Measurements from ENCODE around the gene RPS29. TPM values are rescaled to one million over a fixed set of nuclear protein-coding genes. Genes with fewer than 3 reads are reported as not detected.

RPS29 gene
- total RNA-seq, 1 donor from 2014 or later, result 1,410 TPM

- no peak for ATAC-seq
These were observed 36.3 kb downstream of the RPS29 start for GRCh38 chr14:49549881-49550280.

GRCh38 chr14:49549446-49549845, 36.7 kb downstream of the RPS29 start:
- ATAC-seq, result no peak

DNA sequence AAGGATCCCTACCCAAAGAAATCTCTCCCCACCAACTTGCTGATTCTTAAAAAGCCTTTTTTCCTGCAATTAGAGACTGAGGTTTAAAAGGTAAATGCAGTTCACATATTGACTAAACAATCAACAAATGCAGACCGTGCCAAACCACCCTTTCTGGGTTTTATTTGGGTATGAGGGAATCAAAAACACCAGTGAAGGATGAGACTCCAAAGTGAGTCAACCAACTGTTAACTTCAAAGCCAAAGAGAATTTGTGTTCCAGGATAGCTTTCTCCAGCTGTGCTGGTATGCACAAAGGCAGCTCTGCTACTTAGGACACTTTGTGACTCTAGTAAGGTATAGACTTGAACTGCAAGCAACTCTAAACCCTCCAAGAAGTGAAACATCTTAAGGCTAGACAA, 39.4 kb downstream of the RPS29 start:
- ATAC-seq, result no peak

DNA sequence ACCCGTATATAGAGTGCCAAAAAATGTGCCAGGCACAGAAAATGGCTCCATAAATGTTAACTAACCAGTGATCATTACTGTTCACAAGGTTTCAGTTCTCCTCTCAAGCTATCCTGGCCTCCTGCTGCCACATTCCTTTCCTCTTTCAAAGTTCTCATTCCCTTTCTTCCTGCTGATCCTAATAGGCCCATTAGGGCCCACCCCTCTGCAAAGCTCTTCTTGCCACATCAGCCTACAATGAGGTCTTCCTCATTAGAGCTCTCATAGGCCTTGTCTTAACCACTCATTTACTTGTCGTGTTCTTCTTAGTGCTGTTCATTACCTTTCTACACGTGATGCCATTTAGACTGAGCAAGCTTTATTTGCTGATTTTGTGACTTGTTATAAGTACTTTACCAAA, 40.5 kb downstream of the RPS29 start:
- ATAC-seq, result no peak

- no peak for ATAC-seq
These were observed 41.1 kb downstream of the RPS29 start for GRCh38 chr14:49545071-49545470.

GRCh38 chr14:49541049-49541448, 45.1 kb downstream of the RPS29 start:
- no peak for ATAC-seq

GRCh38 chr14:49538852-49539251, 47.3 kb downstream of the RPS29 start:
- no peak for ATAC-seq

Other genes starting within 250 kb of the RPS29 start
- 10.3 TPM for gene LRR1, start 12.6 kb upstream of the RPS29 start, total RNA-seq
- 129 TPM for gene RPL36AL, start 34.2 kb upstream of the RPS29 start, total RNA-seq
- 15.1 TPM for gene MGAT2, start 34.4 kb upstream of the RPS29 start, total RNA-seq
- 5.7 TPM for gene DNAAF2, start 48.9 kb upstream of the RPS29 start, total RNA-seq
- 7.2 TPM for gene POLE2, start 101.8 kb upstream of the RPS29 start, total RNA-seq
- 1.5 TPM for gene KLHDC1, start 106.7 kb upstream of the RPS29 start, total RNA-seq
- 35.1 TPM for gene KLHDC2, start 181.8 kb upstream of the RPS29 start, total RNA-seq